Neural progenitor cell (in vitro differentiated cells): Measurements from ENCODE around the gene EIF2B2.

Experiments used
- CTCF ChIP-seq: fragments of 200-600 bp; sonication (generic); IDR thresholded peaks from 2 replicates; pipeline ENCODE4 v1.5.1; 2017; ENCODE audit warnings: antibody characterized with exemption, mild to moderate bottlenecking
- EZH2 ChIP-seq: fragments of 200-600 bp; sonication (generic); IDR thresholded peaks from 2 replicates; pipeline ENCODE4 v1.6.1; 2017; ENCODE audit warnings: antibody characterized with exemption, mild to moderate bottlenecking, moderate library complexity
- EZH2phosphoT487 ChIP-seq: fragments of 200-600 bp; sonication (generic); IDR thresholded peaks from 2 replicates; pipeline ENCODE4 v1.6.1; 2017; ENCODE audit warnings: antibody characterized with exemption

DNA sequence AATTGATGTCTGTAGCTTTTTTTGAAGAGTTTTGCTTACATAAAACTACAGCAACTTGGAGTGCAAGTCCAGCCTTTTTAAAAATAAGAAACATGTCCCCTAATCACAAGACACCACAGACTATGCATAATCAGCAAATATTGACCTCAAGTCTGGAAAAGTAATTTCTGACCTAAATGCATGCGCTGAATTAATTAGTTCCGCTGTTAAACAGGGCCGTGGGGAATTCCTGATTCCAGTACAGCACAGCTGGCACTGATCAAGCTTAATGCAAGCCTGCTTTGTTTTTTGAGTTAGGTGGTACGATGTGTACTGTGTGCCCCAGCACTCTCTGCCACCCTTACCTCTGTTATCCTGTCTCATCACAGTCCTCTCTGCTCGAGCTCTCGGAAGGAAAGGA is 39.3 kb downstream of the EIF2B2 start:
- no peak for TF ChIP-seq EZH2
- no peak for TF ChIP-seq CTCF
- TF ChIP-seq EZH2phosphoT487, result no peak
